Mesendoderm (in vitro differentiated cells): ENCODE measurements around the gene MAN2B2.
A peak's percentile ranks its signal among the peaks of the same experiment; 100 is the strongest.
"Not testable (repeated sequence)": the region's sequence is repeated elsewhere in the genome, so short reads cannot be mapped to it uniquely, and the experiment has no call there.

Source experiments
- DNase-seq: peaks from one replicate; pipeline ENCODE4 v3.0.0; 2013
- H2AK5ac ChIP-seq: 2 replicates; pipeline ENCODE4 v1.6.1; 2013; ENCODE audit warnings: low read length, inconsistent platforms
- H2BK120ac ChIP-seq: 2 replicates; pipeline ENCODE4 v1.6.1; 2013; ENCODE audit warnings: low read depth, mild to moderate bottlenecking, low read length, moderate library complexity, mixed read lengths
- H2BK15ac ChIP-seq: replicated peaks from 2 replicates; pipeline ENCODE4 v1.6.1; 2013; ENCODE audit warnings: low read depth, mild to moderate bottlenecking, moderate library complexity
- H2BK5ac ChIP-seq: 2 replicates; pipeline ENCODE4 v1.6.1; 2013; ENCODE audit warnings: low read length, inconsistent platforms
- H3K18ac ChIP-seq: 2 replicates; pipeline ENCODE4 v1.6.1; 2013; ENCODE audit warnings: mild to moderate bottlenecking, low read length, mixed read lengths
- H3K23ac ChIP-seq: one replicate; pipeline ENCODE4 v1.6.1; 2013; ENCODE audit warnings: low read length
- H3K27ac ChIP-seq: 2 replicates; pipeline ENCODE4 v1.5.1; 2013; ENCODE audit warnings: low read depth, mild to moderate bottlenecking, inconsistent platforms, low read length, moderate library complexity
- H3K27me3 ChIP-seq: 2 replicates; pipeline ENCODE4 v1.6.1; 2013; ENCODE audit warnings: low read length, control low read depth, mild to moderate bottlenecking, inconsistent platforms; ENCODE audit not compliant: insufficient read depth, poor library complexity
- H3K36me3 ChIP-seq: 2 replicates; pipeline ENCODE4 v1.6.1; 2013; ENCODE audit warnings: low read length, inconsistent platforms; ENCODE audit not compliant: control insufficient read depth, insufficient read depth
- H3K4ac ChIP-seq: one replicate; pipeline ENCODE4 v1.6.1; 2013; ENCODE audit warnings: low read depth, mild to moderate bottlenecking, low read length, moderate library complexity
- H3K4me1 ChIP-seq: 2 replicates; pipeline ENCODE4 v1.6.1; 2013; ENCODE audit warnings: low read depth, low read length, inconsistent platforms; ENCODE audit not compliant: control insufficient read depth
- H3K4me2 ChIP-seq: 2 replicates; pipeline ENCODE4 v1.6.1; 2013; ENCODE audit warnings: low read length
- H3K4me3 ChIP-seq: 2 replicates; pipeline ENCODE4 v1.5.1; 2013; ENCODE audit warnings: mild to moderate bottlenecking, low read length
- H3K56ac ChIP-seq: one replicate; pipeline ENCODE4 v1.6.1; 2013; ENCODE audit warnings: low read length
- H3K79me1 ChIP-seq: 2 replicates; pipeline ENCODE4 v1.6.1; 2013; ENCODE audit warnings: low read length, inconsistent platforms
- H3K79me2 ChIP-seq: 2 replicates; pipeline ENCODE4 v1.6.1; 2013; ENCODE audit warnings: mild to moderate bottlenecking, low read length; ENCODE audit not compliant: control insufficient read depth, insufficient read depth
- H3K9ac ChIP-seq: 2 replicates; pipeline ENCODE4 v1.6.1; 2013; ENCODE audit warnings: low read length, inconsistent platforms
- H4K5ac ChIP-seq: one replicate; pipeline ENCODE4 v1.6.1; 2013; ENCODE audit warnings: low read length
- H4K8ac ChIP-seq: one replicate; pipeline ENCODE4 v1.6.1; 2013; ENCODE audit warnings: low read depth, mild to moderate bottlenecking, control low read depth, low read length, moderate library complexity
- WGBS: extraction: QIAGEN DNeasy Blood & Tissue Kit; methylation state at CpG from one replicate; pipeline ENCODE4 v1.1.7; 2013; ENCODE audit warnings: low lambda C conversion rate, missing lambda C conversion rate; ENCODE audit not compliant: insufficient coverage; ENCODE audit errors: extremely low coverage; 5-methylcytosine and 5-hydroxymethylcytosine counted together

Gene MAN2B2

GRCh38 chr4:6647169-6647568 is 72.2 kb downstream of the MAN2B2 start:
- no peak overlapping the region for H4K8ac ChIP-seq
- H3K4me3 ChIP-seq: no peak overlapping the region

GRCh38 chr4:6647582-6648230 is 72.7 kb downstream of the MAN2B2 start:
- no peak overlapping the region for H2BK5ac ChIP-seq
- no peak overlapping the region for H3K4ac ChIP-seq
- H3K56ac ChIP-seq: no peak overlapping the region
- H3K4me1 ChIP-seq: no peaks in the 10 kb centered on the region
- H3K18ac ChIP-seq: no peak overlapping the region
- no peak overlapping the region for H3K27ac ChIP-seq
- H4K8ac ChIP-seq: no peak overlapping the region
- no peak overlapping the region for H3K4me2 ChIP-seq
- no peak overlapping the region for H3K9ac ChIP-seq
- H3K27me3 ChIP-seq: no peaks in the 10 kb centered on the region
- no peak overlapping the region for H2BK120ac ChIP-seq
- no peak overlapping the region for H3K23ac ChIP-seq
- H3K79me2 ChIP-seq: peaks cover 3% of the 10 kb centered on the region
- DNase-seq: peak; percentile 36
- no peak overlapping the region for H4K5ac ChIP-seq
- no peak overlapping the region for H3K4me3 ChIP-seq
- no peak overlapping the region for H2AK5ac ChIP-seq
- H3K36me3 ChIP-seq: no peaks in the 10 kb centered on the region
- peaks cover 3% of the 10 kb centered on the region for H3K79me1 ChIP-seq
- no CpG with 5 or more reads among the region's 6 CpGs for WGBS
- no peak overlapping the region for H2BK15ac ChIP-seq

More at GRCh38 chr4:6647169-6647568, 72.2 kb downstream of the MAN2B2 start:
- WGBS: no CpG with 5 or more reads among the region's 5 CpGs
- no peaks in the 10 kb centered on the region for H3K27me3 ChIP-seq
- no peak overlapping the region for H2BK5ac ChIP-seq
- no peak overlapping the region for H2AK5ac ChIP-seq
- no peak overlapping the region for H3K9ac ChIP-seq
- peaks cover 7% of the 10 kb centered on the region for H3K79me2 ChIP-seq
- no peak overlapping the region for H2BK120ac ChIP-seq
- no peak overlapping the region for H4K5ac ChIP-seq
- no peaks in the 10 kb centered on the region for H3K4me1 ChIP-seq
- H3K36me3 ChIP-seq: peaks cover 2% of the 10 kb centered on the region
- H3K18ac ChIP-seq: no peak overlapping the region
- H3K4me2 ChIP-seq: no peak overlapping the region
- no peak overlapping the region for H3K27ac ChIP-seq
- H3K56ac ChIP-seq: no peak overlapping the region
- peaks cover 5% of the 10 kb centered on the region for H3K79me1 ChIP-seq
- H3K23ac ChIP-seq: no peak overlapping the region
- no peak for DNase-seq
- no peak overlapping the region for H2BK15ac ChIP-seq
- H3K4ac ChIP-seq: no peak overlapping the region

GRCh38 chr4:6649216-6649615 is 74.2 kb downstream of the MAN2B2 start:
- no peak overlapping the region for H4K5ac ChIP-seq
- WGBS: no CpG with 5 or more reads among the region's 8 CpGs
- H2BK15ac ChIP-seq: no peak overlapping the region
- H3K56ac ChIP-seq: no peak overlapping the region
- no peak overlapping the region for H4K8ac ChIP-seq
- no peaks in the 10 kb centered on the region for H3K27me3 ChIP-seq
- peak; percentile 61 for DNase-seq
- no peak overlapping the region for H3K4me2 ChIP-seq
- H2BK5ac ChIP-seq: no peak overlapping the region
- no peak overlapping the region for H2BK120ac ChIP-seq
- no peaks in the 10 kb centered on the region for H3K36me3 ChIP-seq
- H3K18ac ChIP-seq: no peak overlapping the region
- H3K23ac ChIP-seq: no peak overlapping the region
- H3K79me2 ChIP-seq: no peaks in the 10 kb centered on the region
- no peak overlapping the region for H3K27ac ChIP-seq
- no peaks in the 10 kb centered on the region for H3K79me1 ChIP-seq
- H3K4me1 ChIP-seq: no peaks in the 10 kb centered on the region
- no peak overlapping the region for H2AK5ac ChIP-seq
- H3K4ac ChIP-seq: no peak overlapping the region
- H3K9ac ChIP-seq: no peak overlapping the region
- H3K4me3 ChIP-seq: no peak overlapping the region

GRCh38 chr4:6654211-6654610 is 79.2 kb downstream of the MAN2B2 start:
- H2BK15ac ChIP-seq, DNase-seq, H2AK5ac ChIP-seq, H2BK5ac ChIP-seq, H3K4me3 ChIP-seq, H4K8ac ChIP-seq, H3K27me3 ChIP-seq, H3K4me1 ChIP-seq, H3K56ac ChIP-seq, H3K9ac ChIP-seq, H4K5ac ChIP-seq, H3K27ac ChIP-seq, H3K23ac ChIP-seq, H3K4me2 ChIP-seq, H2BK120ac ChIP-seq, H3K79me1 ChIP-seq, H3K36me3 ChIP-seq, H3K4ac ChIP-seq, H3K79me2 ChIP-seq, H3K18ac ChIP-seq: not testable (repeated sequence)
- WGBS: no CpG with 5 or more reads among the region's 3 CpGs

- not testable (repeated sequence) for H3K4ac ChIP-seq, H4K5ac ChIP-seq, H3K4me2 ChIP-seq, H3K23ac ChIP-seq, H2BK5ac ChIP-seq, H2BK120ac ChIP-seq, H2BK15ac ChIP-seq, DNase-seq, H3K27me3 ChIP-seq, H3K27ac ChIP-seq, H3K79me2 ChIP-seq, H3K18ac ChIP-seq, H3K4me3 ChIP-seq, H3K4me1 ChIP-seq, H3K56ac ChIP-seq, H4K8ac ChIP-seq, H3K36me3 ChIP-seq, H2AK5ac ChIP-seq, H3K9ac ChIP-seq, H3K79me1 ChIP-seq
- WGBS: no CpG with 5 or more reads among the region's 2 CpGs
Measured at GRCh38 chr4:6655291-6655690, 80.3 kb downstream of the MAN2B2 start.

GRCh38 chr4:6655924-6656323 is 80.9 kb downstream of the MAN2B2 start:
- DNase-seq: no peak
- no peak overlapping the region for H3K27ac ChIP-seq

More at GRCh38 chr4:6655924-6656323, 80.9 kb downstream of the MAN2B2 start:
- H2BK15ac ChIP-seq: no peak overlapping the region
- no peaks in the 10 kb centered on the region for H3K79me1 ChIP-seq
- no peak overlapping the region for H3K23ac ChIP-seq
- no peak overlapping the region for H2BK5ac ChIP-seq
- no peaks in the 10 kb centered on the region for H3K4me1 ChIP-seq
- no peak overlapping the region for H3K4ac ChIP-seq
- H3K4me2 ChIP-seq: no peak overlapping the region
- H3K36me3 ChIP-seq: no peaks in the 10 kb centered on the region
- H4K8ac ChIP-seq: no peak overlapping the region
- peaks cover 5% of the 10 kb centered on the region for H3K27me3 ChIP-seq
- H3K79me2 ChIP-seq: no peaks in the 10 kb centered on the region
- H3K18ac ChIP-seq: no peak overlapping the region
- H3K56ac ChIP-seq: no peak overlapping the region
- no peak overlapping the region for H2AK5ac ChIP-seq
- no peak overlapping the region for H2BK120ac ChIP-seq
- H3K4me3 ChIP-seq: no peak overlapping the region
- no CpG with 5 or more reads among the region's 5 CpGs for WGBS
- no peak overlapping the region for H4K5ac ChIP-seq
- H3K9ac ChIP-seq: no peak overlapping the region
